Thymus (tissue), 14 donors: ENCODE measurements around the gene RPP40. TPM values are rescaled to one million over a fixed set of nuclear protein-coding genes. Genes with fewer than 3 reads are reported as not detected.

Source experiments
- DNase-seq, 9 donors: peaks; one replicate each; pipeline ENCODE4 v3.0.0-alpha.2; 2013; ENCODE audit warnings: low spot score in 9 of 9, low read depth in 6 of 9, missing footprints in 1 of 9
- H3K27ac ChIP-seq, 2 donors: one replicate each; pipeline ENCODE4 v1.5.1; 2013; ENCODE audit warnings: control low read depth in 1 of 2, low read depth in 1 of 2, low read length in 1 of 2, mild to moderate bottlenecking in 1 of 2, moderate library complexity in 1 of 2
- H3K27me3 ChIP-seq, 2 donors: one replicate each; pipeline ENCODE4 v1.5.1; 2013; ENCODE audit warnings: low read length in 1 of 2; ENCODE audit not compliant: control insufficient read depth in 2 of 2, insufficient read depth in 1 of 2
- H3K36me3 ChIP-seq, 2 donors: one replicate each; pipeline ENCODE4 v1.5.1; 2013; ENCODE audit warnings: low read length in 1 of 2, mild to moderate bottlenecking in 1 of 2, moderate library complexity in 1 of 2; ENCODE audit not compliant: control insufficient read depth in 2 of 2, insufficient read depth in 2 of 2
- H3K4me1 ChIP-seq, 2 donors: one replicate each; pipeline ENCODE4 v1.5.1; 2013; ENCODE audit warnings: low read length in 2 of 2; ENCODE audit not compliant: control insufficient read depth in 2 of 2, insufficient read depth in 2 of 2
- H3K4me3 ChIP-seq, 2 donors: one replicate each; pipeline ENCODE4 v1.5.1; 2013; ENCODE audit warnings: low read length in 2 of 2, control low read depth in 1 of 2, mild to moderate bottlenecking in 1 of 2
- H3K9me3 ChIP-seq, 2 donors: one replicate each; pipeline ENCODE4 v1.5.1; 2013; ENCODE audit warnings: low read length in 1 of 2, mild to moderate bottlenecking in 1 of 2; ENCODE audit not compliant: control insufficient read depth in 2 of 2, insufficient read depth in 1 of 2
- WGBS: extraction: QIAGEN DNeasy Blood & Tissue Kit; methylation state at CpG from one replicate; pipeline ENCODE4 v1.1.7; 2013; 5-methylcytosine and 5-hydroxymethylcytosine counted together
- long read RNA-seq, 10 donors: transcript quantifications; one replicate each; lab custom pipeline, GENCODE V29; 2026
- polyA plus RNA-seq: library from polyadenylated mRNA; stranded (reverse); fragments of 200-250 nt; gene quantifications from one replicate; pipeline ENCODE4 v1.2.3, GENCODE V29; 2013
- total RNA-seq: library from RNA; stranded (reverse); fragments of 120-200 nt; gene quantifications from one replicate; pipeline ENCODE4 v1.2.4, GENCODE V29; 2013
- donor health status: healthy.

The RPP40 gene, protein sequence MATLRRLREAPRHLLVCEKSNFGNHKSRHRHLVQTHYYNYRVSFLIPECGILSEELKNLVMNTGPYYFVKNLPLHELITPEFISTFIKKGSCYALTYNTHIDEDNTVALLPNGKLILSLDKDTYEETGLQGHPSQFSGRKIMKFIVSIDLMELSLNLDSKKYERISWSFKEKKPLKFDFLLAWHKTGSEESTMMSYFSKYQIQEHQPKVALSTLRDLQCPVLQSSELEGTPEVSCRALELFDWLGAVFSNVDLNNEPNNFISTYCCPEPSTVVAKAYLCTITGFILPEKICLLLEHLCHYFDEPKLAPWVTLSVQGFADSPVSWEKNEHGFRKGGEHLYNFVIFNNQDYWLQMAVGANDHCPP
- total RNA-seq, result 10.1 TPM
- polyA plus RNA-seq, result 9.3 TPM
- long read RNA-seq, donor 1, result 0 reads
- long read RNA-seq, donor 2, result 0 reads
- long read RNA-seq, donor 3, transcript RPP40-202 (8 exons, 1,483 nt), result major isoform, 8 of 9 reads
- long read RNA-seq, donor 3, partial matches to known transcripts, result 0 of 9 reads
- long read RNA-seq, donor 3, other reads (novel, unspliced or antisense), result 0 of 9 reads
- long read RNA-seq, donor 4, partial matches to known transcripts, result 0 of 3 reads
- long read RNA-seq, donor 4, other reads (novel, unspliced or antisense), result 0 of 3 reads
- long read RNA-seq, donor 5, transcript RPP40-202 (8 exons, 1,483 nt), result major isoform, 9 of 10 reads
- long read RNA-seq, donor 5, partial matches to known transcripts, result 0 of 10 reads
- long read RNA-seq, donor 5, other reads (novel, unspliced or antisense), result 0 of 10 reads
- long read RNA-seq, donor 6, result 0 reads
- long read RNA-seq, donor 7, partial matches to known transcripts, result 0 of 2 reads
- long read RNA-seq, donor 7, other reads (novel, unspliced or antisense), result 0 of 2 reads
- long read RNA-seq, donor 8, partial matches to known transcripts, result 0 of 3 reads
- long read RNA-seq, donor 8, other reads (novel, unspliced or antisense), result 0 of 3 reads
- long read RNA-seq, donor 9, partial matches to known transcripts, result 0 of 4 reads
- long read RNA-seq, donor 9, other reads (novel, unspliced or antisense), result 0 of 4 reads
- long read RNA-seq, donor 10, partial matches to known transcripts, result 0 of 1 reads
- long read RNA-seq, donor 10, other reads (novel, unspliced or antisense), result 0 of 1 reads

DNA sequence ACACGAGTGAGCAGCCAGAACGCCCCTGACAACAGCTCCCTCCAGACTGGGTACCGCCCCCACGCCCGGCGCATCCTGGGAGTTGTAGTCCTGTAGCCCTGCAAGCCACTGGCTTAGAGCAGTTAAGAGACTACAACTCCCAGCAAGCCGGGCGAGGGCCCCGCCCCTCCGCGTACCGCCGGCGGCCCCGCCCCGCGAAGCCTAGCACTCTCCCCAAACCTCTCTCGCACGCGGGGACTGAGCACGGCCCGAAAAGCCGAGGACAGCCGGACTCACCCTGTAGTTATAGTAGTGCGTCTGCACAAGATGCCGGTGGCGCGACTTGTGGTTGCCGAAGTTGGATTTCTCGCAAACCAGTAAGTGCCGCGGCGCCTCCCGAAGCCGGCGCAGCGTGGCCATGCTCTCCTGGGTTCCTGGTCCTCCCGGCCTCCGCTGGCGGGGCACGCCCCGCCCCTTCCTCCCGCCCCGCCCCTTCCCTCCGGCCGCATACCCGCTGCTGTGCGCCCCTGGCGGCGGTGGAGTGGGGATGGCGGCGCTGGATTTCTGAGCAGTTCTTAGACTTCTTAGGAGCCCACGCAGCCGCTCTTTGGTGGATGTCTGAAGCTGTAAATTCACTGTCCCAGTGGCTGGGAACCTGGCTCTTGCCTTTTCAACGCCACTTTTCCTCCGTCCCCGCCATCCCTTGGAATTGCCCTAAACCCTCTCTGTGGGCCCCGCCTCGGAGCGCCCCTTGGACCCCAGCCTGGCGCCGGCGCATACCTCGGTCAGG is at the start of gene RPP40:
TSS of gene RPP40 (minus strand) at position 434 of the 769 bp plus-strand sequence. CDS start at position 399, 35 bp downstream.
- under 1% methylated on average over 64 of the region's 64 CpGs for WGBS
- Histone ChIP-seq H3K36me3 (peaks cover 0 to 4% of the 10 kb centered on the region in 2 donors), H3K4me1 (peaks cover 6 to 14% of the 10 kb centered on the region in 2 donors), H3K9me3 (no peaks in the 10 kb centered on the region), H3K4me3 (peak within 1 kb of the TSS; percentile 80 to 92), H3K27me3 (no peaks in the 10 kb centered on the region), H3K27ac (peak within 1 kb of the TSS; percentile 86 to 96)
- peak; percentile 87 to 98 (median 96) for DNase-seq

DNA sequence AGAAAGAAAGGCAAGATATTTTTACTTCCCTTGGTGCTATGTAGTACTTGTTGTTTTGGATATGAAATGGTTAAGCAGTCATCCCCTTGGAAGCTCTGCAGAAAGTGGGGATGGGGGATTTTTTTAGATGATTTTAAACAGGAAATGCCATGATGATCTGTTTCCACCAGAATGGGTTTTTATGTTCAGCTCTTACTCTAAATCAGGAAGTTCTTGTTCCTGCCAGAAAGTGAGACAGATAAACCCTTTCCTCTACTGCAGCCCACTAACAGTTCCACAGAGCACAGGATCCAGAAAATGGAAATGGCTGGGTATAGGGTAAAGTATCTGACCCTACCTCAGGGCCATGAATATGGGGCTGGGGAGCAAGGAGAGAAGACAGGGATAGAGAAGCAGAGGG is 49.2 kb upstream of the RPP40 start:
- Histone ChIP-seq H3K4me3 (no peak overlapping the region), H3K36me3 (no peaks in the 10 kb centered on the region), H3K9me3 (peaks cover 2 to 7% of the 10 kb centered on the region in 2 donors), H3K4me1 (no peaks in the 10 kb centered on the region), H3K27me3 (no peaks in the 10 kb centered on the region), H3K27ac (no peak overlapping the region)
- DNase-seq, result no peak

DNA sequence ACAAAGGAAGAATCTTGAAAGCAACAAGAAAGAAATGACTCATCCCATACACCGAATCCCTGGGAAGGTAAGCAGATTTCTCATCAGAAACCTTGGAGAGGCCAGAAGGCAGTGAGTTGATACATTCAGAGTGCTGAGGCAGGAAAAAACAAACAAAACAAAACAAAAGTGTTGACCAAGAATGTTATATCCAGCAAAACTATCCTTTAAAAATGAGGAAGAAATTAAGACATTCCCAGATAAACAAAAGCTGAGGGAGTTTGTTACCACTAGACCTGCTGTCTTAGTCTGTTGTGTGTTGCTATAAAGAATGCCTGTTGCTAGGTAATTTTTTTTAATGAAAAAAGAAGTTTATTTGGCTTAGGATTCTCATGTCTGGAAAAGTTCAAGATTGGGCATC is 47.6 kb upstream of the RPP40 start:
- DNase-seq, result no peak
- peaks cover 2 to 7% of the 10 kb centered on the region in 2 donors for H3K9me3 ChIP-seq
- H3K4me3 ChIP-seq, result no peak overlapping the region
- no peaks in the 10 kb centered on the region for H3K27me3 ChIP-seq
- no peaks in the 10 kb centered on the region for H3K4me1 ChIP-seq
- WGBS, result 97% methylated on average over 1 of the region's 1 CpG
- no peak overlapping the region for H3K27ac ChIP-seq
- H3K36me3 ChIP-seq, result no peaks in the 10 kb centered on the region

DNA sequence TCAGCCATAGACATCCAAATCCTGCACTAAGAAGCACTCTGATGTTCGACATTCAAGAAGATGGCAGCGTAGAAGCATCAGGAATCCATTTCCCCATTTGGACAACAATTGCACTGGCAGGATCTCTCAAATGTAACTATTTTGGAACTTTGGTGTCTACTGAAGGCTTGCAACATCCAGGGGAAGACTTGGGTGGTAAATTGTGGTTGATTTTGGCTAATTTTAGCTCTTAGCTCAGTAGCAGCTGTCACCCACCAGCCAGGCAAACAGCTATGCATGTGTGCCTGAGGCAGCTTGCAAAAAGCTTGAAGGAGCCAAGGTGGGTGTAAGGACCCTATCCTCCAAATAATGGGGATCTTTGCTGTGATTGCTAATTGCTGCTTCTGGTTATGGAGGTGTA is 46.2 kb upstream of the RPP40 start:
- Histone ChIP-seq H3K9me3 (peaks cover 2 to 7% of the 10 kb centered on the region in 2 donors), H3K27ac (no peak overlapping the region), H3K36me3 (no peaks in the 10 kb centered on the region), H3K4me3 (no peak overlapping the region), H3K27me3 (no peaks in the 10 kb centered on the region), H3K4me1 (no peaks in the 10 kb centered on the region)
- no peak for DNase-seq
- 94% methylated on average over 2 of the region's 2 CpGs for WGBS

DNA sequence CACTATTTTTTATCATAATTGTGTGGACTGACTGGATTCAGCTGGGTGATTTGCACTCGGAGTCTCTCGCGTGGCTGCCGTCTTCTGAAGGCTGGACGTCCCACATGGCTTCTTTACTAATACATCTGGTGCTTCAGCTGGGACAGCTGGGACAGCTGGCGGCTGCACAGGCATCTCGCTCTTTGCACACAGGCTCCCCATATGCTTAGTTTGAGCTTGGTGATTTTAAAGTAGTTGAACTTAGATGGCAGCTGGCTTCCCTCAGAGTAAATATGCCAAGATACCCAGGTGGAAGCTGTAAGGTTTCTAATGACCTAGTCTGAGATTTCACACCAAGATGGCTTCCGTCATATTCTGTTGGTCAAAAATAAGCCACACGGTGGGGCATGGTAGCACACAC is 42.6 kb upstream of the RPP40 start:
- DNase-seq, result no peak
- Histone ChIP-seq H3K9me3 (peaks cover 0 to 7% of the 10 kb centered on the region in 2 donors), H3K27ac (no peak overlapping the region), H3K27me3 (no peaks in the 10 kb centered on the region), H3K36me3 (no peaks in the 10 kb centered on the region), H3K4me3 (no peak overlapping the region), H3K4me1 (no peaks in the 10 kb centered on the region)
- 99% methylated on average over 9 of the region's 9 CpGs for WGBS

DNA sequence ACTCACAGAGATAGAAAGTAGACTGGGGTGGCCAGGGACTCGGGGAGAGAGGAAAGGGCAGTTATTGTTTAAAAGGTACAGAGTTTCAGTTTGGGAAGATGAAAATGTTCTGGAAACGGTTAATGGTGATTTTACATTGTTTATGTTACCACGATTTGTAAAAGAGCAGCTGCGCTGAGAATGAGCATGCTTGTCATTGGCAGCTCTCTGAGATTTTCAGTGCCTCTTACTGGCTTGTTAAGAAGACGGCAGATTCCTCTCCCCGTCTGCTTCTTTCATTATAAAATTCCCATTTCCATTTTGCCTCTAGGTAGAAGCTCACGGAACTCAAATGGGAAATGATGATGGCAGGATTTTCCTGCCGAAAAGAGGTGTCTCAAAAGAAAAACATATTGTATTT is 41.6 kb upstream of the RPP40 start:
- Histone ChIP-seq H3K9me3 (peaks cover 0 to 7% of the 10 kb centered on the region in 2 donors), H3K27ac (no peak overlapping the region), H3K4me3 (no peak overlapping the region), H3K36me3 (no peaks in the 10 kb centered on the region), H3K4me1 (no peaks in the 10 kb centered on the region), H3K27me3 (no peaks in the 10 kb centered on the region)
- DNase-seq, result no peak
- WGBS, result 97% methylated on average over 8 of the region's 8 CpGs

DNA sequence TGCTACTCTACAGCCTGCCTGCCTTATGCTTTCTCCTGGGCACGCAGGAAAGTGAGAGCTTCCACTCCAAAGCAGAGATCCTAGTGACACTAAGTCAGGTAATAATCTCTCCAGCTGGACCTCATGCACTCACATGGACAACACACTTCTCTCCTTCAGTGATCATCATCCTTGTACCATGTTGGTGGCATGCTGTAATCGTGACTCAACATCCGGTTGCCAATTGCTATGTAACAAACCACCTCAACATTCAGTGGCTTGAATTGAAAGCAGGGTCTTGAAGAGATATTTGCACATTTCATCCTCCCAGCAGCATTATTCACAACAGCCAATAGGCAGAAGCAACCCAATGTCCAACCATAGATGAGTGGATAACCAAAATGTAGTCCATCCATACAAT is 41.0 kb upstream of the RPP40 start:
- WGBS, result 79% methylated on average over 3 of the region's 3 CpGs
- Histone ChIP-seq H3K36me3 (no peaks in the 10 kb centered on the region), H3K4me1 (no peaks in the 10 kb centered on the region), H3K27me3 (no peaks in the 10 kb centered on the region), H3K27ac (no peak overlapping the region), H3K9me3 (peaks cover 0 to 2% of the 10 kb centered on the region in 2 donors), H3K4me3 (no peak overlapping the region)
- no peak for DNase-seq

DNA sequence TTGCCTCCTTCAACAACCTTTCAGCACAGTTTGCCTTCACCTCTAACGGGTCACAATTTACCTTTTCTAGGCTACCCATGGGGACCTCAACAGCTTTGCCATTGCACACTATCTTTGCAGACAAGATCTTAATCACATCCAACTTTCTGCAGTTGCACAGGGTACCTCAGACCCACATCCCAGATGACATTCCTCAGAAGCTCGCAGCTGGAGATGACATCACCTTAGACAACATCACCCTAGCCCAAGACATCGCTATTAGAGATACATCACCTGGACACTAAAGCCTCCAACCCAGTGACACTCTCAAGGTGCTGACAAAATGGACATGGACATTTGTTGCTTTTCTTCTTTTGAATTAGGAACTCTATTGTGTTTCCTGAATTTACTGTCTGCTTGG is 38.6 kb upstream of the RPP40 start:
- Histone ChIP-seq H3K27ac (no peak overlapping the region), H3K4me1 (no peaks in the 10 kb centered on the region), H3K9me3 (no peaks in the 10 kb centered on the region), H3K4me3 (no peak overlapping the region), H3K27me3 (no peaks in the 10 kb centered on the region), H3K36me3 (no peaks in the 10 kb centered on the region)
- 96% methylated on average over 3 of the region's 3 CpGs for WGBS
- no peak for DNase-seq
